GM21447 (cell line): ENCODE results near the gene CHKA.

Experiments
- ATAC-seq: cut with Tn5 transposase; IDR thresholded peaks from one replicate; pipeline ENCODE4 v1.9.1; 2021; ENCODE audit not compliant: unreplicated experiment

Gene CHKA

DNA sequence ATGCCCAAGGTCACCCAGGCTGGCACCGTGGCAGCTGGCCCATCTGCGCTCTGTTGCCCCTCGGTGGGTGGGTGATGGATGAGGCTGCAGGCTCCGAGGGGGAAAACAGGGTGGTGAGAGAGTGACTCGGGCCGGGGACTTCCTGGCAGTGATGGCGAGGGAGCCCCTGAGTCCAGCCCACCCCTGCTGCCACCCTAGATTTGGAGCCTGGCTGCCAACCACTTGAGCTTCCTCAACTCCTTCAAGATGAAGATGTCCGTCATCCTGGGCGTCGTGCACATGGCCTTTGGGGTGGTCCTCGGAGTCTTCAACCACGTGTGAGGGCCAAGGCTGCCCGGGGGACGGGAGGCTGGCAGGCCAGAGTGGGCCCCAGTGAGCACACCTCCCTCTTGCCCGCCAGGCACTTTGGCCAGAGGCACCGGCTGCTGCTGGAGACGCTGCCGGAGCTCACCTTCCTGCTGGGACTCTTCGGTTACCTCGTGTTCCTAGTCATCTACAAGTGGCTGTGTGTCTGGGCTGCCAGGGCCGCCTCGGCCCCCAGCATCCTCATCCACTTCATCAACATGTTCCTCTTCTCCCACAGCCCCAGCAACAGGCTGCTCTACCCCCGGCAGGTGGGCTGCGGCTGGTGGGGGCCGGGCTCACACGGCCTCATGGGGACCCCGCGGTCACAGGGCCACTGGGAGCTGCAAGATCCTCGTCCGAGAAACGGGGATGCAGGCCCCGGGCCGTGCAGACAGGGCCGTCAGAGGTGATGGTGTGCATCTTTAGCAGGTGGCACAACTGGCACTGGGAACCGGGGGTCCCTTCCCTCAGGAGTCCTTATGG is 72.3 kb downstream of the CHKA start:
- no peak for ATAC-seq

DNA sequence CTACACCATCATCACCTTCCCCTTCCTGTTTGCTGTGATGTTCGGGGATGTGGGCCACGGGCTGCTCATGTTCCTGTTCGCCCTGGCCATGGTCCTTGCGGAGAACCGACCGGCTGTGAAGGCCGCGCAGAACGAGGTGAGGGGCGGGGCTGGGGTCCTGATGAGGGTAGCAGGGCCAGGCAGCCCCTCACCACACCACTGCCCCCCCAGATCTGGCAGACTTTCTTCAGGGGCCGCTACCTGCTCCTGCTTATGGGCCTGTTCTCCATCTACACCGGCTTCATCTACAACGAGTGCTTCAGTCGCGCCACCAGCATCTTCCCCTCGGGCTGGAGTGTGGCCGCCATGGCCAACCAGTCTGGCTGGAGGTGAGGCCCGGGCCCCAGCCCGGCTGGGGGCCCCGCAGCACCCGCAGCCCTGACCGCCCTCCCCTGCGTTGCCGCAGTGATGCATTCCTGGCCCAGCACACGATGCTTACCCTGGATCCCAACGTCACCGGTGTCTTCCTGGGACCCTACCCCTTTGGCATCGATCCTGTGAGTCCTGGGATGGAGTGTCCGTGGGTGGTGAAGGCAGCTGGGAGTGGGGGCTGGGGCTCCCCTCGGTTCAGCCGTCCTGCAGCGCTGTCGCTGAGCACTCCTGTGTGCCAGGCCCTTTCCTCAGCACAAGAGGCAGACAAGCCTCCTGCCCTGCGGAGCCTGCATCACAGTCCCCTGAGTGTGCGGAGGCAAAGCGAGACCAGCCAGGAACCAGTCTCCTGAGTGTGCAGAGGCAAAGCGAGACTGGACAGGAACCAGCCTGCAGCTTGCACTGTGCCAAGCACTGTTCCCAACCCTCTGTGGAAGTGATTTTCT is 73.5 kb downstream of the CHKA start:
- no peak for ATAC-seq

DNA sequence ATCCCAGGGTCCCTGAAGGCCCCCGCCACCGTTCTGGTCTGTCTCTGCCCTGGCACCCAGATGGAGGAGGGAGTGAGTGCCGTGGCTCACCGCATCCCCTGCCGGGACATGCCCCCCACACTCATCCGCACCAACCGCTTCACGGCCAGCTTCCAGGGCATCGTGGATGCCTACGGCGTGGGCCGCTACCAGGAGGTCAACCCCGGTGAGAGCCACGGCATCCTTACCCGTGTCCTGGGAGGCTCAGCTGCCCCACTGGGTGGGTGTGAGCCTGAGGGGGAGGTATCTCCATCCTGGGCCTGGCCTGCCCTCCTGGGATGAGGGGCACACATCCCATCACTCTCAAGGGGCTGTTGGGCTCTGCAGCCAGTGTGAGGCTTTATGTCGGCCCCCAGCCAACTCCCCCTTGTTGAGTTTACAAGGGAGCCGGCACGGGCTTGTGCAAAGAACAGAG is 76.3 kb downstream of the CHKA start:
- ATAC-seq = no peak

DNA sequence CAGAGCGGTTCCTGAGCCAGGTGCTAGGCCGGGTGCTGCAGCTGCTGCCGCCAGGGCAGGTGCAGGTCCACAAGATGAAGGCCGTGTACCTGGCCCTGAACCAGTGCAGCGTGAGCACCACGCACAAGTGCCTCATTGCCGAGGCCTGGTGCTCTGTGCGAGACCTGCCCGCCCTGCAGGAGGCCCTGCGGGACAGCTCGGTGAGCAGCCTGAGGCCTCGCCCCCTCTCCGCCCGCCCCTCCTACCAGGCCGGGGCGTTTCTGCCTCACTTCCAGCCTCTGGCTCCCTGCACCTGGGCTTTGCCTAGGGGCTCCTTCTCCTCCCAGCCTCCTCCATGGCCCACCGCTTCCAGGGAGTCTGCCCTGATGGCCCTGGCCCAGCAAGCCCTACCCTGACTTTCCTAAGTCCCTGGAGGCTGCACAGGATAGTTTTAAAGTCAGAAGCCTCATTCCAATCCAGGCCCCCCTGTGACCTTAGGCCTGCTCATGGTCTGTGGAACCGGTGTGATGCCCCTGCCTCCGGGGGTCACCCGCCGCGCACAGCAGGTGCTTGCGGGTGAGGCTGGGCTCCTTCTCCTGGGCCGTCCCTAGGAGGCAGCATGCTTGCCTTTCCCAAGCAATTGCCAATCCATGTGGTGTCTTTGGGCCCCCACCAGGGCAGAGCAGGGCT is 76.9 kb downstream of the CHKA start:
- ATAC-seq = no peak

DNA sequence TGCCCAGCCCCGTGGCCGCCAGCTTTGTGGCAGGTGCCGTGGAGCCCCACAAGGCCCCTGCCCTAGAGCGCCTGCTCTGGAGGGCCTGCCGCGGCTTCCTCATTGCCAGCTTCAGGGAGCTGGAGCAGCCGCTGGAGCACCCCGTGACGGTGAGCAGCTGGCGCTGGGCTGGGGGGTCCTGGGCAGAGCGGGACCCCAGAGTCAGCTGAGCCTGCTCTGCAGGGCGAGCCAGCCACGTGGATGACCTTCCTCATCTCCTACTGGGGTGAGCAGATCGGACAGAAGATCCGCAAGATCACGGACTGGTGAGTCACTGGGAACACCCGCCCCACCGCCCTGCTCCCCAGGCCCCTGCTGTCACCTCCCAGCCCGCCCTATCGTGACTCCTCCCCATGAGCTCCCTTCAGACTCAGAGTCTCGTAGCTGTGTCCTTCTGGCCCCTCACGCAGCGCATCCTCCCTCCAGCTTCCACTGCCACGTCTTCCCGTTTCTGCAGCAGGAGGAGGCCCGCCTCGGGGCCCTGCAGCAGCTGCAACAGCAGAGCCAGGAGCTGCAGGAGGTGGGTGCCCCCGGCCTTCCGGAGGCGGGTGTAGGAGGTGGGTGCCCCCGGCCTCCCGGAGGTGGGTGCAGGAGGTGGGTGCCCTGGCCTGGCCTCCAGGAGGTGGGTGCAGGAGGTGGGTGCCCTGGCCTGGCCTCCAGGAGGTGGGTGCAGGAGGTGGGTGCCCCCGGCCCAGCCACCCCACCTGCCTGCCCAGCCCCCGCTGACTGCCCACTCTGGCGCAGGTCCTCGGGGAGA is 77.6 kb downstream of the CHKA start:
- no peak for ATAC-seq

DNA sequence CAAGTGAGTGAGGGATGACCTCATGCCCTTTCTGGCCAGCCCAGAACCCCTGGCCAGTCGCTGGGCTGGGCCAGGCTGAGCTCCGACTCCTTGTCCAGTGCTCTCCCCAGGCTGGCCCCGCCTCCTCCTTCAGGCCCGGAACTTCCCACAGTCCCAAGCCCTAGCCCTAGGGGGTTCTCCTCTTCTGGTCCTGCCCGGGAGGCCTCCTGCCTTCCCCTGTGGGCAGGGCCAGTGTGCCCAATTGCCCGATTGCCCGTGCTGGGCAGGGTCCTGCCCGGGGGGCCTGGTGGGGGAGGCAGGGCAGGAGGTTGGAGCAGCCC is 78.2 kb downstream of the CHKA start:
- no peak for ATAC-seq

DNA sequence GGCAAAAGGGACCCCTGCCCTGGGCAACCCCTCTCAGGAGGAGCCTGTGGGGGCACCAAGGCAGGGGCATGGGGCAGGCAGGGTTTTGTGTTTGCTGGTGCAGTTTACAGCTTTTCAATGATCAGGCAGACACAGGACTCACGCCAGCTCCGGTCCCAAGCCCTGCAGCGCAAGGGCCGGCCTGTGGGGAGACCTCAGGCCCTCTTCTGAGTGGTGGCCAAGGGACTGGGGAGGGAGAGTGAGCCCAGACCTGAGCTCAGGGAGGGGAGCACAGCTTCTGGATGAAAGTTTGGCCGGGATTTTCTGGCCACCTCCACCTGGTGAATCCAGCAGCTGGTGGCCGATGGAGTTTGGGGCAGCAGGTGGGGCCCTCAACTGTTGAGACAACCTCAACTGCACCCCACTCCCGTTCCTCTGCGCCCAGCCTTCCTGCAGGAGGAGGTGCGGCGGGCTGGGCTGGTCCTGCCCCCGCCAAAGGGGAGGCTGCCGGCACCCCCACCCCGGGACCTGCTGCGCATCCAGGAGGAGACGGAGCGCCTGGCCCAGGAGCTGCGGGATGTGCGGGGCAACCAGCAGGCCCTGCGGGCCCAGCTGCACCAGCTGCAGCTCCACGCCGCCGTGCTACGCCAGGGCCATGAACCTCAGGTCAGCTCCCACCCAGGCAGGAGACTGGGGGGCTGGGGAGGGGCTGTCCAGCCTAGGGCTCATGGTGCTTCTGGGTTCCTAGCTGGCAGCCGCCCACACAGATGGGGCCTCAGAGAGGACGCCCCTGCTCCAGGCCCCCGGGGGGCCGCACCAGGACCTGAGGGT is 78.8 kb downstream of the CHKA start:
- no peak for ATAC-seq

DNA sequence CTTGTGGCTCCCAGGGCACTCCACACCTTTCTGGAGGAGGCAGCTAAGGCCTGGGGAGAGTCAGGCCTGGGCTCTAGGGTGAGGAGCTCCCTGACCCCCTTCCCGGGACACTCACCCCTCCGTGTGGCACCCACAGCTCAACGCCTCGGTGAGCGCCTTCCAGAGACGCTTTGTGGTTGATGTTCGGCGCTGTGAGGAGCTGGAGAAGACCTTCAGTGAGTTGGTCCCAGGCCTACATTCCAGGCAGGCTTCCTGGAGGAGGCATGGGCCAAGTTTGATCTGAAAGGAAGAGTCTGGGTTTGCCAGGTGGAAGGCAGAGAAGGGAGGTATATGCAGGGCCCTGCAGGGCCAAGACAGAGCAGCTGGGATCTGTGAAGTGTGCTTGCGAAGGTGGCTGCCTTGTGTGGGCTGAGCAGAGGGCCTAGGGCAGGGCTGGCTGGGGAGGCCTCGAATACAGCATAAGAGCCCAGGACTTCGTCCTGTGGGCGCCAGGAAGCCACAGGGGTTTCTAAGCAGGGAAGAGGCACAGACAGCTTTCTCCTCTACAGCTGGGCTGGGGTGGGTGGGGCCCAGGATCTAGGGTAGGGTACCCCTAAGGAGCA is 79.5 kb downstream of the CHKA start:
- no peak for ATAC-seq

DNA sequence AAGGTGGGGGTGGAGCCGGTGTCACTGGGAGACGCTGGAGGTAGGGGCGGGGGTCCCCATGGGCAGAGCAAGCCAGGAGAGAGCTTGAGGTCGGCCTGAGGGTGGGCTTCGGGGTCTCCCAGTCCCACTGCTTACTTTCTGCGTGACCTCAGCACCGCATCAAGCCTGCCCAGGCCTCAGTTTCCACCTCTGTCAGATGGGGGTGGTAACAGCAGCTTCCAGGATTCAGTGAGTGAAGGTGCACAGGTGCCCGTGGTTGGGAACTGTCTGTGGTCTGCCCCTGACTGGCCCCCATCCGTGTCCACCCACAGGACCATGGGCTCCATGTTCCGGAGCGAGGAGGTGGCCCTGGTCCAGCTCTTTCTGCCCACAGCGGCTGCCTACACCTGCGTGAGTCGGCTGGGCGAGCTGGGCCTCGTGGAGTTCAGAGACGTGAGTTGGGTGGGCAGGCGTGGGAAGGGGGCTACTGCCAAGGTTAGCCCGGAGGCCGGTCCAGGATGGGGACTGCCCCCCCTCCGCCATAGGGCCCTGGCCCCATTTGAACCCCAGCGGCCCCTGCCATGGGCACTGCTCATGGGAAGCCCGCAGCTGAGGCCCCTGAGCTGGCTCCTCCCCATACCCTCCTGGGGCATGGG is 80.1 kb downstream of the CHKA start:
- ATAC-seq = no peak

DNA sequence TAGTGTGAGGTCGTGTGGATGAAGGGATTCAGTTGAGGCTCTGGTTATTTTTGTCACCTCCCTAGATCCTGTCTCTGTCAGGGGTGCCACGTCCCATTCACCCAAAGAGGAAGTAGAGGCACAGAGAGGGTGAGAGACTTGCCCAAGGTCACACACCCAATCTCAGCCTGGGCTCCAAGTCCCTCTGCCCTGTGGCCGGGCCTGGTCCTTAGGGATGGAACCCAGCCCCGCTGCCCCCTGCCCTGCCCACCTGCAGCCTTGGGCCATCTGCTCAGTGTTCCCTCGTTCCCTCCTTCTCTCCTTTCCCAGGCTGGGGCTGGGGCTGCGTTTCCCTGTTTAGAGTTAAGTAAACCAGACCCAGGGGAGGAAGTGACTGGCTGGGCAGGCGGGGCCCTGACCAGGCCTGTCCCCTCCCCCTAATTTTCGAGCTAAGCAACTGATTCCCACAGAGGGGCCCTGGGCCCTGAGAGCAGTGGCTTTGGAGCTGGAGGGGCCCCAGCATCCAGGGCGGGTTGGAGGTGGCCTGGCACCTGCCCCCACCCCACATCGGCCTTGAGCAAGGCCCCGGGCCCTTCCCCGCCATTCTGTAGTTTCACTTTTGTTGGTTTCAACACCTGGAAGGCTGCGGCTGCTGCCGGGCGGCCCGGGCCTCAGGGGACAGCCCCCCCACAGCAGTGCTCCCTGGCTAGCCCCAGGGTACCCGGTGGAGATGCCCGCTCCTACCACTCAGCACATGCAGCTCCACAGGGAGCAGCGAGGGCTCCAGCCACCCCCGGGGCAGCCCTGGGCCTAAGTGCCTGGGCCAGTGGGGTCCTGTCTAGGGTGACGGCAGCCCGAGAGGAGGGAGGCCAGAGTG is 80.9 kb downstream of the CHKA start:
- ATAC-seq = peak; percentile 55

DNA sequence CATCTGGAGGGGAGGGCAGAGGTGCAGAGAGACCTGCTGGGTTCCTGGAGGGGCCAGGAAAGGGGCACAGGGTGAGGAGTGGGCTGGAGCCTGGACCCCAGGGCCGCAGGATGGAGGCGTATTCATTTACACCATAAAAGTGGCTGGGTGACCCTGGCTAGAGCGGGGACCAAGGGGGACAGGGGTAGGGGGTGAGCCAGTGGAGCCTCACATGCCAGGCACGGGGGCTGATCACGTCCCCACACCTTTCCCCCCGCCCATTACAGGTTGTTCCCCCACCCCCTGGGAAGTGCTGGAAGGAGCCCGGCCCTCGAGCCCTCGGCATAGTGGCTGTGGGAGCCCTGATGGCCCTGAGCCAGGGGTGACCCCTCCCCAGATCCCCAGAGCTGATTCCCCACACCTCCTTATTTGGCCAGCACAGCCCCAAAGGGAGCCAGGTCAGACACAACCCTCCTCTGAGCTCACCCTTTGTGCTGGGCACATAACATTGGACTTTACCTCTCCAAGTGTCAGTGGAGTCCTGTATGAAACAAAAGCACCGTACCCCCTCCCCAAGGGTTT is 81.6 kb downstream of the CHKA start:
- ATAC-seq = peak; percentile 16

DNA sequence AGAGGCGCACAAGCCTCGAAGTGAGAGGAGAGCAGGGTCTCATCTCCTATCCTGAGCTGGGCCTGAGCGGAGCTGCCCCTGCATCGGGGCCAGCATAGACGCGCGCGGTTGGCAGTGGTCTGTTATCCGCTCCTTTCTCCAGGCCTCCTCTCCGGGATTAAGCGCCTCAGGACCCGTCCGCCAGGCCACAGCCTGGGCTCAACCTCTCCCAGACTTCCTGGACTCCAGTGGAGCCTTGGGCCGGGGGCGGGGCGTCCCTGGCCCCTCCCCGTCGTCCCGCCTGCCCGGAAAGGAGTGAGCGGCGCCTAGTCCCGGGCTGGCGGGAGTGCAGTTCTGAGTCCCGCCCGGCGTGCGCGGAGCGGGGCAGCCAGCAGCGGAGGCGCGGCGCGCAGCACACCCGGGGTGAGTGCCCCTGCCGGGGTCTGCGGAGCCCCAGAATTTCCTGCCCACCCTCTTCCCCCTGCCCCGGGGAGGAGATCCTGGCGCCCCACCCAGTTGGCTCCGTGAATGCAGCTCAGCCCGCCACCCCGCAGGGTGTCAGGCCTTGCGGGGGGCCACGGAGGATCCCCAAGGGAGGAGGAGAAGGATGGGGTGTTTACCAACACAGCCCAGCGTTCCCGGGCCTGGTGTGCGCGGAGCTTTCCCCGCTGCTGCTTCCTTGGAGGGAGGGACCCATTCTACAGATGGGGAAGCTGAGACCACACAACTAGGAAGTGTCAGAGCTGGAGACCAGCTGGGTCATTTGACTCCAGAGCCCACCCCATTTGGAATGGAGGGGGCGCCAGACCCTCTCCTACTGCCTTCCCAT is 82.3 kb downstream of the CHKA start, which contains the start of gene TCIRG1:
Gene TCIRG1, plus strand, starts transcription at position 308 of the 808 bp plus-strand sequence. CDS start 2,247 bp downstream, outside the sequence.
- peak; percentile 49 for ATAC-seq

DNA sequence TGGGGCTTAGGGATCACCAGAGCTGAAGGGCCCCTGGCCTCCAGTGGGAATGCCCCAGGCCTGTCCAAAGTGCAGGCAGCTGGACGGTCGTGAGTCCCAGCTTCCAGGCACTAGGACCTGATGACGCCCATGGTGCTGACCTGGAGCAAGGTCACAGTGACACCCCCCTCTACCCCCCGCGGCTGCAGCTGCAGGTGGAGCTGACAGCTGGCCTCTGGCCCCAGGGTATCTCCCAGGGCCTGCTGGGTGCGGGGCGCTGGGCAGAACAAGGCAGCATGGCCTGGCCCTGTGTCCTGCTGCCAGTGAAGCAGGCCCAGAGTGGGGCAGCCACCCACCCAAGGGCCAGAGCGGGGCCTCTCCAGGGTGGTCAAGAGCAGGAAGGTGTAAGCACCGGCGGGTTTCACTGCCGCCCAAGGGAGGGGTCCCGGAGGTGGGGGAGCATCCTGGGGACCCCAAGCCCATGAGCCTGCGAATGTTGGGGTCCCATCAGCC is 82.9 kb downstream of the CHKA start:
- no peak for ATAC-seq

DNA sequence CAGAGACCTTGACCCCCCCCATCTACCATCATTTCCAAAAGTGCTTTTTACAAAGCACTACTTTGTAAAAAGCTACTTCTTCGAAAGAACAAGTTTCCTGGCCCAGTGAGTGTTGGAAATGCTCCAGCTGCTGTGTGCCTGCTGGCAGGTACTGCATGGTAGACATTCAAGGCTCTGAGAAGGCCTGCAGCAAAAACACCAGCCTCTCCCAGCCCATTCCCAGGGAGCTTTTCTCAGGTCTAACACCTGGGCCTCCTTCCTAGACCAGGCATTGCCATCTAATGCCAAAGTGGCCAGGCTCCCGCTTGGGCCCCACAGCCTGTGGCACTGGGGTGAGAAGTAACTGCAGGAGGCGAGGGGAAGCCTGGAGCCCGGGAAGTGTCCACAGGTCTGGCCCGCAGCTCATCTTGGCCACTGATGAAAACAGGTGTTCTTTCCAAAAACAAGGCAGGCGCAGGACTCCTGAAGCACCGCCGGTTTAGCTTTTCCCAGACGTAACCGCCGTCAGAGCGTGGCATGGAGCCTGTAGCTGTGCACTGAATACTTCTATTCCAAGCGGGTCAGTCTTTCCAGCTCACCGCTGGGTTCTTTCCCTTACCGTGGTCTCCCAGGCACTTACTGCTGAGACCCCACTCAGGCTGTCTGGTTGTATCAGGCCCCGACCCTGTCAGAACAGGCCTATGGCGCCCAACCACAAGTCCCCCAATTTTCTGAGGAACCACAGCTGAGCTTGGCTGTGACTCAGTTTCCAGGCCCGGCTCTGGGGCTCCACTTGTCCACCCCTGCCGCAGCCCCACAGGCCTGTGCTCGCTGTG is 83.6 kb downstream of the CHKA start:
- ATAC-seq = no peak

DNA sequence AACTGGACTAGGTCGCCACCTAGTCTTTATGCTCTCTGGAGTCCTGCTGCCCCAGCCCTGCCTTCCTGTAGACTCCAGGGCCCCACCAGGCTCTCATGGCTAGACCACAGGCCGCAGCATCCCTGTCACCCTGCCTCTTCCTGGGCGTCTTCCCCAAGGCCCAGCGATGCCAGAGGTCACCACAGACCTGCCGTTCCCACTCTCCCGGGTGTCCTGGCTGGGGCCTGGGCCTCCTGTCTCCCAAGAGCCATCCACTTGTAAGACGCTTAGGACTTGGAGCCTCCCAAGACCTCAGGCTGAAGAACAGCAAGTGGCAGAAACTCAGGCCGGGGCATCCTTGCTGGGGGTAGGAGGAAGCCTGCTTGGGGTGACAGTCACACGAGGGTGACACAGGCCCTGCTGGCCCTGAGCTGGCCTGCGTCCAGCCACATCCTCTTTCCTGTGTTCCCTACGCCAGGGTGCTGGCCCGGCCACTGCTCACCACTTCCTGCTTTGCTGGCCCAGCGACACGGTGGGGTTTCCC is 84.4 kb downstream of the CHKA start:
- ATAC-seq = no peak
